Measurements from ENCODE around the gene PEX12. TPM values are rescaled to one million over a fixed set of nuclear protein-coding genes. Genes with fewer than 3 reads are reported as not detected.

The PEX12 gene
- polyA plus RNA-seq, 1 donor (not counting 4 experiments of a cell fraction or from before 2014, with no cell fraction given): 6.4 TPM

DNA sequence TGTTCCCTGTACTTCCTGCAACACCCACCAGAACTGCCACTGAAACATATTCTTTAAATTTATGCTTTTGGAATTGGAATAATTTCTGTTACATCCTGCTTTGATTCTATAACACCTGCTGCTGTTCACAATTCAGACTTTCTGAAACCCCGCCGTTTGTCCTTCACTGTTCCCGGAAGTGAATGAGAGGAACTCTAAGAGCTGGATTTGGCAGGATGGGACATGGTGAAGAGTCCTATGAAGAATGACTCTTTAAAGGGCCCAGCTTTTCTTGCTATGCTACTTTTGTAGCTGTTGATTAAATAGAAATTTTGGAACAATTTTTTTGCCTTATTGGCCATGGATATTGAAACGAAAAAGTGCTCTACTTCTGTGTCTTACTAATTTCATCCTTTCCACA is 17.7 kb upstream of the PEX12 start:
- H3K4me3 ChIP-seq (ENCODE audit: control insufficient read depth in 2 of 3, extremely low read depth in 1 of 3, insufficient read depth in 2 of 3, low read depth in 1 of 3, low read length in 3 of 3): no peak overlapping the region
- no peak for TF ChIP-seq EZH2 (IDR thresholded peaks at IDR 0.05; ENCODE audit: low read length)
- TF ChIP-seq, protein P1, sequence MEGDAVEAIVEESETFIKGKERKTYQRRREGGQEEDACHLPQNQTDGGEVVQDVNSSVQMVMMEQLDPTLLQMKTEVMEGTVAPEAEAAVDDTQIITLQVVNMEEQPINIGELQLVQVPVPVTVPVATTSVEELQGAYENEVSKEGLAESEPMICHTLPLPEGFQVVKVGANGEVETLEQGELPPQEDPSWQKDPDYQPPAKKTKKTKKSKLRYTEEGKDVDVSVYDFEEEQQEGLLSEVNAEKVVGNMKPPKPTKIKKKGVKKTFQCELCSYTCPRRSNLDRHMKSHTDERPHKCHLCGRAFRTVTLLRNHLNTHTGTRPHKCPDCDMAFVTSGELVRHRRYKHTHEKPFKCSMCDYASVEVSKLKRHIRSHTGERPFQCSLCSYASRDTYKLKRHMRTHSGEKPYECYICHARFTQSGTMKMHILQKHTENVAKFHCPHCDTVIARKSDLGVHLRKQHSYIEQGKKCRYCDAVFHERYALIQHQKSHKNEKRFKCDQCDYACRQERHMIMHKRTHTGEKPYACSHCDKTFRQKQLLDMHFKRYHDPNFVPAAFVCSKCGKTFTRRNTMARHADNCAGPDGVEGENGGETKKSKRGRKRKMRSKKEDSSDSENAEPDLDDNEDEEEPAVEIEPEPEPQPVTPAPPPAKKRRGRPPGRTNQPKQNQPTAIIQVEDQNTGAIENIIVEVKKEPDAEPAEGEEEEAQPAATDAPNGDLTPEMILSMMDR (optimal IDR thresholded peaks at IDR 0.05 in 1 of 3, IDR thresholded peaks at IDR 0.05 in 1 of 3, conservative IDR thresholded peaks at IDR 0.05 in 1 of 3; ENCODE audit: extremely low read depth in 1 of 3, insufficient read depth in 2 of 3, low read length in 3 of 3): no peak
- no peak overlapping the region for H3K27ac ChIP-seq (ENCODE audit: control insufficient read depth, insufficient read depth, low read length)
- no peaks in the 10 kb centered on the region for H3K9me1 ChIP-seq (ENCODE audit: control insufficient read depth, extremely low read depth, insufficient read depth, low read length)
- H4K20me1 ChIP-seq (ENCODE audit: control insufficient read depth, extremely low read depth, insufficient read depth, low read length): no peaks in the 10 kb centered on the region
- no peaks in the 10 kb centered on the region for H3K4me1 ChIP-seq (ENCODE audit: control insufficient read depth, extremely low read depth, insufficient read depth, low read length)
- DNase-seq (ENCODE audit: low read depth, low spot score) (no peak), FAIRE-seq (no peak)
- H3K9ac ChIP-seq (ENCODE audit: control insufficient read depth, extremely low read depth, insufficient read depth, low read length): no peak overlapping the region
- H2AFZ ChIP-seq (ENCODE audit: control insufficient read depth, low read length): no peak overlapping the region
- no peak overlapping the region for H3K4me2 ChIP-seq (ENCODE audit: control insufficient read depth, extremely low read depth, insufficient read depth, low read depth, low read length)
- H3K36me3 ChIP-seq (ENCODE audit: control insufficient read depth in 2 of 2, extremely low read depth in 1 of 2, insufficient read depth in 2 of 2, low read length in 2 of 2): peaks cover 10 to 14% of the 10 kb centered on the region in 2 experiments
- H3K9me3 ChIP-seq (ENCODE audit: control insufficient read depth, low read depth, low read length): no peaks in the 10 kb centered on the region
- dilution Hi-C loops (cut with MboI; ENCODE audit: extremely low pct_ligation_motif_present, low sequenced_read_pairs): no loop called here
- H3K79me2 ChIP-seq (ENCODE audit: control insufficient read depth, insufficient read depth, low read length): peaks cover 78% of the 10 kb centered on the region
- no peaks in the 10 kb centered on the region for H3K27me3 ChIP-seq (ENCODE audit: control insufficient read depth, extremely low read depth, insufficient read depth, low read length)

GRCh38 chr17:35588196-35588920 is 10.0 kb upstream of the PEX12 start:
- DNase-seq (ENCODE audit: low read depth, low spot score): peak; percentile 77
- dilution Hi-C loops (cut with MboI; ENCODE audit: extremely low pct_ligation_motif_present, low sequenced_read_pairs): no loop called here
- FAIRE-seq: peak; percentile 81
- Histone ChIP-seq H3K4me1 (ENCODE audit: control insufficient read depth, extremely low read depth, insufficient read depth, low read length) (peaks cover 15% of the 10 kb centered on the region), H2AFZ (ENCODE audit: control insufficient read depth, low read length) (no peak overlapping the region), H3K79me2 (ENCODE audit: control insufficient read depth, insufficient read depth, low read length) (peaks cover 52% of the 10 kb centered on the region), H3K27ac (ENCODE audit: control insufficient read depth, insufficient read depth, low read length) (peak overlapping the region; percentile 98), H4K20me1 (ENCODE audit: control insufficient read depth, extremely low read depth, insufficient read depth, low read length) (peaks cover 7% of the 10 kb centered on the region), H3K9me3 (ENCODE audit: control insufficient read depth, low read depth, low read length) (no peaks in the 10 kb centered on the region), H3K9ac (ENCODE audit: control insufficient read depth, extremely low read depth, insufficient read depth, low read length) (peak overlapping the region; percentile 99), H3K4me3 (ENCODE audit: control insufficient read depth in 2 of 3, extremely low read depth in 1 of 3, insufficient read depth in 2 of 3, low read depth in 1 of 3, low read length in 3 of 3) (peak overlapping the region; percentile 75 to 96 (median 85)), H3K36me3 (ENCODE audit: control insufficient read depth in 2 of 2, extremely low read depth in 1 of 2, insufficient read depth in 2 of 2, low read length in 2 of 2) (no peaks in the 10 kb centered on the region), H3K27me3 (ENCODE audit: control insufficient read depth, extremely low read depth, insufficient read depth, low read length) (no peaks in the 10 kb centered on the region), H3K9me1 (ENCODE audit: control insufficient read depth, extremely low read depth, insufficient read depth, low read length) (no peaks in the 10 kb centered on the region), H3K4me2 (ENCODE audit: control insufficient read depth, extremely low read depth, insufficient read depth, low read depth, low read length) (peak overlapping the region; percentile 65)
- TF ChIP-seq, protein P1 (optimal IDR thresholded peaks at IDR 0.05 in 1 of 3, IDR thresholded peaks at IDR 0.05 in 1 of 3, conservative IDR thresholded peaks at IDR 0.05 in 1 of 3; ENCODE audit: extremely low read depth in 1 of 3, insufficient read depth in 2 of 3, low read length in 3 of 3): no peak
- TF ChIP-seq EZH2 (IDR thresholded peaks at IDR 0.05; ENCODE audit: low read length): no peak
